ENCODE results near the gene CNTN5. TPM values are rescaled to one million over a fixed set of nuclear protein-coding genes. Genes with fewer than 3 reads are reported as not detected.

CNTN5 gene
- total RNA-seq, 1 donor from 2014 or later = not detected

- TF ChIP-seq CTCF (IDR thresholded peaks at IDR 0.05) = no peak
- Mint-ChIP-seq H3K36me3 (ENCODE audit: low read depth) (no peaks in the 10 kb centered on the region), H3K4me1 (ENCODE audit: low read depth) (no peaks in the 10 kb centered on the region), H3K4me3 (ENCODE audit: unreplicated experiment) (no peak overlapping the region), H3K27ac (ENCODE audit: unreplicated experiment) (no peak overlapping the region), H3K9me3 (ENCODE audit: low read depth) (no peaks in the 10 kb centered on the region), H3K27me3 (ENCODE audit: low read depth) (peaks cover 7% of the 10 kb centered on the region)
- no peak for DNase-seq (ENCODE audit: low spot score)
Observed at GRCh38 chr11:99184146-99184545, 163.4 kb downstream of the CNTN5 start.

GRCh38 chr11:99188221-99188620, 167.5 kb downstream of the CNTN5 start:
- no peak for TF ChIP-seq CTCF (IDR thresholded peaks at IDR 0.05)
- Mint-ChIP-seq H3K36me3 (ENCODE audit: low read depth) (no peaks in the 10 kb centered on the region), H3K4me3 (ENCODE audit: unreplicated experiment) (no peak overlapping the region), H3K27ac (ENCODE audit: unreplicated experiment) (no peak overlapping the region), H3K4me1 (ENCODE audit: low read depth) (no peaks in the 10 kb centered on the region), H3K27me3 (ENCODE audit: low read depth) (peaks cover 15% of the 10 kb centered on the region), H3K9me3 (ENCODE audit: low read depth) (no peaks in the 10 kb centered on the region)
- no peak for DNase-seq (ENCODE audit: low spot score)

- TF ChIP-seq CTCF (IDR thresholded peaks at IDR 0.05) = no peak
- Mint-ChIP-seq H3K9me3 (ENCODE audit: low read depth) (no peaks in the 10 kb centered on the region), H3K4me3 (ENCODE audit: unreplicated experiment) (no peak overlapping the region), H3K36me3 (ENCODE audit: low read depth) (no peaks in the 10 kb centered on the region), H3K27me3 (ENCODE audit: low read depth) (peaks cover 15% of the 10 kb centered on the region), H3K4me1 (ENCODE audit: low read depth) (no peaks in the 10 kb centered on the region), H3K27ac (ENCODE audit: unreplicated experiment) (no peak overlapping the region)
- DNase-seq (ENCODE audit: low spot score) = no peak
Observed at GRCh38 chr11:99192716-99193115, 172.0 kb downstream of the CNTN5 start.

- Mint-ChIP-seq H3K4me1 (ENCODE audit: low read depth) (no peaks in the 10 kb centered on the region), H3K9me3 (ENCODE audit: low read depth) (no peaks in the 10 kb centered on the region), H3K4me3 (ENCODE audit: unreplicated experiment) (no peak overlapping the region), H3K36me3 (ENCODE audit: low read depth) (no peaks in the 10 kb centered on the region), H3K27ac (ENCODE audit: unreplicated experiment) (no peak overlapping the region), H3K27me3 (ENCODE audit: low read depth) (peaks cover 7% of the 10 kb centered on the region)
- DNase-seq (ENCODE audit: low spot score) = no peak
- no peak for TF ChIP-seq CTCF (IDR thresholded peaks at IDR 0.05)
Observed at GRCh38 chr11:99197477-99197876, 176.7 kb downstream of the CNTN5 start.

GRCh38 chr11:99198215-99198614, 177.5 kb downstream of the CNTN5 start:
- no peak for DNase-seq (ENCODE audit: low spot score)
- Mint-ChIP-seq H3K36me3 (ENCODE audit: low read depth) (no peaks in the 10 kb centered on the region), H3K27me3 (ENCODE audit: low read depth) (peaks cover 7% of the 10 kb centered on the region), H3K9me3 (ENCODE audit: low read depth) (no peaks in the 10 kb centered on the region), H3K4me3 (ENCODE audit: unreplicated experiment) (no peak overlapping the region), H3K27ac (ENCODE audit: unreplicated experiment) (no peak overlapping the region), H3K4me1 (ENCODE audit: low read depth) (no peaks in the 10 kb centered on the region)
- TF ChIP-seq CTCF (IDR thresholded peaks at IDR 0.05) = no peak

All from chondrocyte (in vitro differentiated cells).